SK-N-SH (cell line): ENCODE data around the gene GASK1A. TPM values are rescaled to one million over a fixed set of nuclear protein-coding genes. Genes with fewer than 3 reads are reported as not detected.

Experiments
- CTCF ChIA-PET: fragments of 300-600, 350-600 bp; formaldehyde crosslinking; extraction: SDS; loops from one replicate; lab custom pipeline; 2021; lab: Yijun Ruan, JAX
- POLR2A ChIA-PET: fragments of 350-600 bp; sonication (Branson Sonifier 250); formaldehyde crosslinking; extraction: SDS; loops from one replicate; lab custom pipeline; 2020; ENCODE audit warnings: antibody characterized with exemption, inconsistent platforms; lab: Yijun Ruan, JAX
- DNase-seq: peaks from one replicate; pipeline ENCODE4 v3.0.0; 2012
- H2AFZ ChIP-seq: fragments of 200-600 bp; sonication (generic); 2 replicates; pipeline ENCODE4 v1.8.1; 2016; ENCODE audit warnings: antibody characterized with exemption, mild to moderate bottlenecking, low read depth
- H3F3A ChIP-seq: fragments of 200-600 bp; sonication (generic); replicated peaks from 2 replicates; pipeline ENCODE3; 2016; ENCODE audit warnings: antibody characterized with exemption, mild to moderate bottlenecking; ENCODE audit not compliant: insufficient read depth
- H3K27ac ChIP-seq, 2 experiments: fragments of 200-500 bp in 1 of 2; fragments of 200-600 bp in 1 of 2; sonication (Bioruptor generic) in 1 of 2; sonication (generic), shearing (Covaris generic) in 1 of 2; 2 replicates each; pipeline versions ENCODE4 v1.5.1 to v1.6.1; 2014 to 2016; ENCODE audit warnings: low read depth in 2 of 2, inconsistent platforms in 1 of 2, low read length in 1 of 2, mild to moderate bottlenecking in 1 of 2, mixed read lengths in 1 of 2
- H3K27me3 ChIP-seq: fragments of 200-600 bp; sonication (generic), shearing (Covaris generic); 2 replicates; pipeline ENCODE4 v1.6.1; 2016; ENCODE audit warnings: mixed run types; ENCODE audit not compliant: insufficient read depth
- H3K36me3 ChIP-seq, 2 experiments: fragments of 200-500 bp in 1 of 2; fragments of 200-600 bp in 1 of 2; sonication (Bioruptor generic) in 1 of 2; sonication (generic) in 1 of 2; replicated peaks in 1 of 2; 2 replicates each; pipeline versions ENCODE3 to v1.5.1; 2014 to 2016; ENCODE audit warnings: low read length in 1 of 2, mild to moderate bottlenecking in 1 of 2; ENCODE audit not compliant: insufficient read depth in 2 of 2, control insufficient read depth in 1 of 2
- H3K4me1 ChIP-seq, 2 experiments: fragments of 200-500 bp in 1 of 2; fragments of 200-600 bp in 1 of 2; sonication (Bioruptor generic) in 1 of 2; sonication (generic), shearing (Covaris generic) in 1 of 2; 2 replicates each; pipeline versions ENCODE4 v1.5.1 to v1.6.1; 2014 to 2016; ENCODE audit warnings: low read depth in 1 of 2, low read length in 1 of 2, mixed run types in 1 of 2; ENCODE audit not compliant: insufficient read depth in 2 of 2, control insufficient read depth in 1 of 2
- H3K4me2 ChIP-seq: fragments of 200-600 bp; sonication (generic), shearing (Covaris generic); 2 replicates; pipeline ENCODE4 v1.6.1; 2017; ENCODE audit warnings: mixed run types
- H3K4me3 ChIP-seq, 2 experiments: fragments of 200-500 bp in 1 of 2; fragments of 200-600 bp in 1 of 2; sonication (Bioruptor generic) in 1 of 2; sonication (generic), shearing (Covaris generic) in 1 of 2; 2 replicates each; pipeline versions ENCODE4 v1.5.1 to v1.8.1; 2014 to 2016; ENCODE audit warnings: low read depth in 2 of 2, inconsistent platforms in 1 of 2, low read length in 1 of 2, mild to moderate bottlenecking in 1 of 2, mixed read lengths in 1 of 2, moderate library complexity in 1 of 2
- H3K79me2 ChIP-seq: fragments of 200-600 bp; sonication (generic); 2 replicates; pipeline ENCODE4 v1.8.1; 2017; ENCODE audit warnings: mild to moderate bottlenecking; ENCODE audit not compliant: insufficient read depth
- H3K9ac ChIP-seq: fragments of 200-600 bp; sonication (generic); 2 replicates; pipeline ENCODE4 v1.6.1; 2017; ENCODE audit warnings: mixed run types
- H3K9me2 ChIP-seq: fragments of 200-600 bp; sonication (generic); 2 replicates; pipeline ENCODE4 v1.6.1; 2017; ENCODE audit warnings: mixed run types
- H3K9me3 ChIP-seq: fragments of 200-600 bp; sonication (generic); 2 replicates; pipeline ENCODE4 v1.6.1; 2017; ENCODE audit warnings: mixed run types, mild to moderate bottlenecking, moderate library complexity
- H4K20me1 ChIP-seq: fragments of 200-600 bp; sonication (generic); 2 replicates; pipeline ENCODE4 v1.6.1; 2017; ENCODE audit warnings: mild to moderate bottlenecking, mixed run types; ENCODE audit not compliant: insufficient read depth
- ELF1 ChIP-seq: IDR thresholded peaks from 2 replicates; pipeline ENCODE4 v1.4.0; 2012
- EP300 ChIP-seq, 2 experiments: IDR thresholded peaks; 2 replicates each; pipeline versions ENCODE4 v1.4.0 to v1.6.1; 2012; ENCODE audit warnings: borderline replicate concordance in 1 of 2, low read depth in 1 of 2, low read length in 1 of 2
- EZH2phosphoT487 ChIP-seq: fragments of 200-600 bp; sonication (generic); IDR thresholded peaks from 2 replicates; pipeline ENCODE4 v1.6.1; 2017; ENCODE audit warnings: low read depth, mixed run types, mild to moderate bottlenecking, antibody characterized with exemption, moderate library complexity, borderline replicate concordance
- FOSL2 ChIP-seq: IDR thresholded peaks from 2 replicates; pipeline ENCODE4 v1.4.0; 2012; ENCODE audit warnings: low read depth, mild to moderate bottlenecking, moderate library complexity, borderline replicate concordance
- GABPA ChIP-seq: IDR thresholded peaks from 2 replicates; pipeline ENCODE4 v1.4.0; 2012; ENCODE audit warnings: low read depth, mild to moderate bottlenecking
- NFIC ChIP-seq: IDR thresholded peaks from 2 replicates; pipeline ENCODE4 v1.4.0; 2012; ENCODE audit warnings: borderline replicate concordance
- PBX3 ChIP-seq: IDR thresholded peaks from 2 replicates; pipeline ENCODE4; 2012
- POLR2AphosphoS5 ChIP-seq: IDR thresholded peaks from 2 replicates; pipeline ENCODE4 v1.6.1; 2012; ENCODE audit warnings: low read depth, low read length
- RAD21 ChIP-seq: IDR thresholded peaks from 2 replicates; pipeline ENCODE4 v1.6.1; 2012; ENCODE audit warnings: mild to moderate bottlenecking, low read length
- RCOR1 ChIP-seq: fragments of 150-350 bp; IDR thresholded peaks from 2 replicates; pipeline ENCODE4 v1.6.1; 2017; ENCODE audit warnings: antibody characterized with exemption, low read length
- TAF1 ChIP-seq: IDR thresholded peaks from 2 replicates; pipeline ENCODE4 v1.6.1; 2012; ENCODE audit warnings: low read depth, mild to moderate bottlenecking, low read length, moderate library complexity, borderline replicate concordance
- TCF12 ChIP-seq: IDR thresholded peaks from 2 replicates; pipeline ENCODE4 v1.4.0; 2012
- YY1 ChIP-seq: IDR thresholded peaks from 2 replicates; pipeline ENCODE4 v1.4.0; 2012; ENCODE audit warnings: low read depth, mild to moderate bottlenecking
- WGBS: methylation state at CpG from one replicate; pipeline ENCODE4 v1.1.6; 2017; ENCODE audit warnings: low lambda C conversion rate; 5-methylcytosine and 5-hydroxymethylcytosine counted together
- polyA plus RNA-seq, 3 experiments: library from polyadenylated mRNA; depleted of rRNA; stranded (reverse); fragments of >200 nt; gene quantifications; 2 replicates each; pipeline ENCODE4 v1.2.3, GENCODE V29; 2012
- TF ChIP-seq, protein P1 (sequence below): IDR thresholded peaks from 2 replicates; pipeline ENCODE4 v1.6.1; 2012; ENCODE audit warnings: mild to moderate bottlenecking, low read depth, low read length, moderate library complexity
- TF ChIP-seq, protein P2 (sequence below): IDR thresholded peaks from 2 replicates; pipeline ENCODE4 v1.4.0; 2012; ENCODE audit warnings: low read depth, borderline replicate concordance

GASK1A gene
- polyA plus RNA-seq, 1 of the 3 experiments (the other 2 are of a cell fraction) = not detected

DNA sequence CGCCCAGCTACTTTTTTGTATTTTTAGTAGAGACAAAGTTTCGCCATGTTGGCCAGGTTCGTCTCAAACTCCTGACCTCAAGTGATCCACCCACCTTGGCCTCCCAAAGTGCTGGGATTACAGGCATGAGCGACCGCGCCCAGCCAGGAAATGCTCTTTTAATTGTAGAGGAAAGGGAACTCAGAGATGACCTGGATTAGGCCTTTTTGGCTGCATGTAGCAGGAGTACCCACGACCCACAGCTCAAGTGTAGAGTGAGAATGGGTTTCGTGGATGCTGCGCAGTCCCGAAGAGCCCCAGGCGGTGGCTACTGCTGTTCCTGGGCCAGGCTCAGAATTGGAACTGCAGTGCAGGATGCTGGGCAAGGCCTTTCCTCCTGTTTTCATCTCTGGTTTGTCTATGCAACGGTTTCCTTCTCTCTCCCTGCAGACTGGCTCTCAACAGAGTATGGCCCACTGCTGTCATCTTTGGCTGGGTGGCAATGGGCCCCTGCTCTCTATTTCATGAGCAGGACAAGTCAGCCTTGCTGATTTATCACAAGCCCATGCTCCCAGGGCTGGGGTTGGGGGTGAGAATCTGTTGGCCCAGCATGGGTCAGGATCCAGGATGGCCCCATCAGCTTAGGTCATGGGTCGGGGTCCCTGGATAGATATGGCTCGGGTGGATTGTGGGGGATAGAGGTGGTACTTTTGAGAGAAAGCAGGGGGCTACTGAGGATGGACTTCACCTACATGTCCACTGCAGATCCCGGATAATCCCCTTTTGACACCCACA lies 51.2 kb downstream of the GASK1A start:
- no peak overlapping the region for H3K9ac ChIP-seq
- no peak overlapping the region for H3K4me2 ChIP-seq
- no peak for DNase-seq
- no peaks in the 10 kb centered on the region for H3K9me3 ChIP-seq
- H3K36me3 ChIP-seq = no peaks in the 10 kb centered on the region
- H2AFZ ChIP-seq = no peak overlapping the region
- TF ChIP-seq TCF12 (no peak), EP300 (IDR thresholded peaks at IDR 0.05; ENCODE audit: borderline replicate concordance in 1 of 2, low read depth in 1 of 2, low read length in 1 of 2) (no peak)
- H3K4me1 ChIP-seq = no peaks in the 10 kb centered on the region; a peak in 1 of 4 replicates
- no peak overlapping the region for H3K27ac ChIP-seq
- no peaks in the 10 kb centered on the region for H4K20me1 ChIP-seq
- POLR2A ChIA-PET = no interaction called here
- CTCF ChIA-PET = interaction anchor here (1.7 kb wide), 1 partner anchor 33 kb away, joined by 3 read pairs; no protein-coding TSS in a partner anchor
- no peaks in the 10 kb centered on the region for H3K27me3 ChIP-seq
- no peaks in the 10 kb centered on the region for H3K9me2 ChIP-seq
- H3K4me3 ChIP-seq = no peak overlapping the region
- WGBS = 47% methylated on average over 14 of the region's 15 CpGs
- no peaks in the 10 kb centered on the region for H3K79me2 ChIP-seq
- no peaks in the 10 kb centered on the region for H3F3A ChIP-seq

GRCh38 chr3:43031485-43031884 lies 52.4 kb downstream of the GASK1A start:
- TF ChIP-seq, protein P1, sequence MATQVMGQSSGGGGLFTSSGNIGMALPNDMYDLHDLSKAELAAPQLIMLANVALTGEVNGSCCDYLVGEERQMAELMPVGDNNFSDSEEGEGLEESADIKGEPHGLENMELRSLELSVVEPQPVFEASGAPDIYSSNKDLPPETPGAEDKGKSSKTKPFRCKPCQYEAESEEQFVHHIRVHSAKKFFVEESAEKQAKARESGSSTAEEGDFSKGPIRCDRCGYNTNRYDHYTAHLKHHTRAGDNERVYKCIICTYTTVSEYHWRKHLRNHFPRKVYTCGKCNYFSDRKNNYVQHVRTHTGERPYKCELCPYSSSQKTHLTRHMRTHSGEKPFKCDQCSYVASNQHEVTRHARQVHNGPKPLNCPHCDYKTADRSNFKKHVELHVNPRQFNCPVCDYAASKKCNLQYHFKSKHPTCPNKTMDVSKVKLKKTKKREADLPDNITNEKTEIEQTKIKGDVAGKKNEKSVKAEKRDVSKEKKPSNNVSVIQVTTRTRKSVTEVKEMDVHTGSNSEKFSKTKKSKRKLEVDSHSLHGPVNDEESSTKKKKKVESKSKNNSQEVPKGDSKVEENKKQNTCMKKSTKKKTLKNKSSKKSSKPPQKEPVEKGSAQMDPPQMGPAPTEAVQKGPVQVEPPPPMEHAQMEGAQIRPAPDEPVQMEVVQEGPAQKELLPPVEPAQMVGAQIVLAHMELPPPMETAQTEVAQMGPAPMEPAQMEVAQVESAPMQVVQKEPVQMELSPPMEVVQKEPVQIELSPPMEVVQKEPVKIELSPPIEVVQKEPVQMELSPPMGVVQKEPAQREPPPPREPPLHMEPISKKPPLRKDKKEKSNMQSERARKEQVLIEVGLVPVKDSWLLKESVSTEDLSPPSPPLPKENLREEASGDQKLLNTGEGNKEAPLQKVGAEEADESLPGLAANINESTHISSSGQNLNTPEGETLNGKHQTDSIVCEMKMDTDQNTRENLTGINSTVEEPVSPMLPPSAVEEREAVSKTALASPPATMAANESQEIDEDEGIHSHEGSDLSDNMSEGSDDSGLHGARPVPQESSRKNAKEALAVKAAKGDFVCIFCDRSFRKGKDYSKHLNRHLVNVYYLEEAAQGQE = no peak
- no peak for TF ChIP-seq ELF1
- TF ChIP-seq PBX3 = no peak
- TF ChIP-seq NFIC = no peak
- TF ChIP-seq GABPA = no peak
- TF ChIP-seq, protein P2, sequence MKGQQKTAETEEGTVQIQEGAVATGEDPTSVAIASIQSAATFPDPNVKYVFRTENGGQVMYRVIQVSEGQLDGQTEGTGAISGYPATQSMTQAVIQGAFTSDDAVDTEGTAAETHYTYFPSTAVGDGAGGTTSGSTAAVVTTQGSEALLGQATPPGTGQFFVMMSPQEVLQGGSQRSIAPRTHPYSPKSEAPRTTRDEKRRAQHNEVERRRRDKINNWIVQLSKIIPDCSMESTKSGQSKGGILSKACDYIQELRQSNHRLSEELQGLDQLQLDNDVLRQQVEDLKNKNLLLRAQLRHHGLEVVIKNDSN = no peak
- TF ChIP-seq RAD21 = no peak
- TF ChIP-seq EZH2phosphoT487 = no peak
- TF ChIP-seq POLR2AphosphoS5 = no peak
- no peak for TF ChIP-seq YY1
- no peak for TF ChIP-seq TAF1
- no peak for TF ChIP-seq RCOR1
- TF ChIP-seq FOSL2 = no peak
- Histone ChIP-seq H3K4me1 (no peaks in the 10 kb centered on the region; a peak in 1 of 4 replicates), H3K9me3 (no peaks in the 10 kb centered on the region), H3K27ac (no peak overlapping the region), H3K79me2 (no peaks in the 10 kb centered on the region), H3K36me3 (no peaks in the 10 kb centered on the region), H3K9me2 (no peaks in the 10 kb centered on the region), H3F3A (no peaks in the 10 kb centered on the region), H3K27me3 (no peaks in the 10 kb centered on the region), H3K9ac (no peak overlapping the region), H3K4me3 (no peak overlapping the region), H2AFZ (no peak overlapping the region), H3K4me2 (no peak overlapping the region), H4K20me1 (no peaks in the 10 kb centered on the region)
- DNase-seq = no peak
- POLR2A ChIA-PET = no interaction called here
- 11% methylated on average over 4 of the region's 4 CpGs for WGBS
- CTCF ChIA-PET = interaction anchor here (0.9 kb wide), 1 partner anchor 70 kb away, joined by 3 read pairs; no protein-coding TSS in a partner anchor
